Fibroblast of the conjunctiva (primary cell): ENCODE results near the gene B4GALT3.

Source experiments
- DNase-seq: peaks from one replicate; pipeline ENCODE4 v3.0.0-alpha.2; 2010; ENCODE audit warnings: low read depth

Gene B4GALT3

DNA sequence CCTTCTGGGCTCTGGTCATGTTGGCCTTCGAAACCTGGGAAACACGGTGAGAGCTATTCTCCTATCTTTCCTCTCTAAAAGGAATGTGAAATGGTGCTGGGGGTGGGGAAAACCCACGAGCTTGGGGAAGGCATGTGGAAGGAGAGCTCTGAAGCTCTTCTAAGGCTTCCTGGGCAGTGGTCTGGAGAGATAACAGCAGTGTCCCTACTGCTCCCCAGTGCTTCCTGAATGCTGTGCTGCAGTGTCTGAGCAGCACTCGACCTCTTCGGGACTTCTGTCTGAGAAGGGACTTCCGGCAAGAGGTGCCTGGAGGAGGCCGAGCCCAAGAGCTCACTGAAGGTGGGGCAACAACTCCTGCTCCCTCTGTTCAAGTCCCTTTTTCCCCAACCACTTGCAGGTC is 15.3 kb downstream of the B4GALT3 start:
- DNase-seq: no peak

DNA sequence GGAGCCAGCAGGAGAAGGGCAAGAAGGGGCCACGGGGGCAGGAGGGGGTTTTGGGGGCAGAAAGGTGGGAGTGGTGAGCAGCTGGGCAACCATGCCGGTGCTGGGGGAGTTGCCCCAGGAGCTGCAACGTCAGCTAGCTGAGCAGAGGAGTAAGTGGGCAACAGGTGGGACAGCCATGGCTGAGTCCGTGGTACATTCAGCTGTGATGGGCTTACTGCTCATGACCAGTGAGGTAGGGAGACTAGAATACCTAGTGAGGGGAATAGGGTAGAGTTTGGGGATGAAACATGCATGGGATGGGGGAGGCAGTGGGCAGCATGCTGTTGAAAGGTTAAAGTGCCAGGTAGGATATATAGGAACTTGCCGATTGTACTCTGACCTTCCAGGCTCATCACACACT is 15.7 kb downstream of the B4GALT3 start:
- DNase-seq: no peak

DNA sequence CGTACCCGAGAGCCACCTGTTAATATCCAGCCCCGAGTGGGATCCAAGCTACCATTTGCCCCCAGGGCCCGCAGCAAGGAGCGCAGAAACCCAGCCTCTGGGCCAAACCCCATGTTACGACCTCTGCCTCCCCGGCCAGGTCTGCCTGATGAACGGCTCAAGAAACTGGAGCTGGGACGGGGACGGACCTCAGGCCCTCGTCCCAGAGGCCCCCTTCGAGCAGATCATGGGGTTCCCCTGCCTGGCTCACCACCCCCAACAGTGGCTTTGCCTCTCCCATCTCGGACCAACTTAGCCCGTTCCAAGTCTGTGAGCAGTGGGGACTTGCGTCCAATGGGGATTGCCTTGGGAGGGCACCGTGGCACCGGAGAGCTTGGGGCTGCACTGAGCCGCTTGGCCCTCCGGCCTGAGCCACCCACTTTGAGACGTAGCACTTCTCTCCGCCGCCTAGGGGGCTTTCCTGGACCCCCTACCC is 16.6 kb downstream of the B4GALT3 start:
- DNase-seq: no peak

DNA sequence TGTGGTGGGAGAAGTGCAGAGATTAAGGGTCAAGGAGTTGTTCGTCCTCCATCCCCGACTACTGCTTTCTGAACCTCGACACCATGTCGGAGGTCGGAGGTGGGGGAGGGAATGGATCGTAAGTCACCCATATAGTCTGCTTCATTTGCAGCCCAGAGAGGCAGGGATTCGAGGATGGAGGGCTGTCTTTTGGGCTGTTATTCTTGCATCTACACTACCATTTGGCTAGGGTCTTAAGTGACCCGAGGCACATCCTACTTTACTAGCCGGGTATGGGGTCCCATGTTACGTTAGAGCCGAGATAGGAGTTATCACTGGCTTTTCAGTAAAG is 17.4 kb downstream of the B4GALT3 start:
- no peak for DNase-seq

DNA sequence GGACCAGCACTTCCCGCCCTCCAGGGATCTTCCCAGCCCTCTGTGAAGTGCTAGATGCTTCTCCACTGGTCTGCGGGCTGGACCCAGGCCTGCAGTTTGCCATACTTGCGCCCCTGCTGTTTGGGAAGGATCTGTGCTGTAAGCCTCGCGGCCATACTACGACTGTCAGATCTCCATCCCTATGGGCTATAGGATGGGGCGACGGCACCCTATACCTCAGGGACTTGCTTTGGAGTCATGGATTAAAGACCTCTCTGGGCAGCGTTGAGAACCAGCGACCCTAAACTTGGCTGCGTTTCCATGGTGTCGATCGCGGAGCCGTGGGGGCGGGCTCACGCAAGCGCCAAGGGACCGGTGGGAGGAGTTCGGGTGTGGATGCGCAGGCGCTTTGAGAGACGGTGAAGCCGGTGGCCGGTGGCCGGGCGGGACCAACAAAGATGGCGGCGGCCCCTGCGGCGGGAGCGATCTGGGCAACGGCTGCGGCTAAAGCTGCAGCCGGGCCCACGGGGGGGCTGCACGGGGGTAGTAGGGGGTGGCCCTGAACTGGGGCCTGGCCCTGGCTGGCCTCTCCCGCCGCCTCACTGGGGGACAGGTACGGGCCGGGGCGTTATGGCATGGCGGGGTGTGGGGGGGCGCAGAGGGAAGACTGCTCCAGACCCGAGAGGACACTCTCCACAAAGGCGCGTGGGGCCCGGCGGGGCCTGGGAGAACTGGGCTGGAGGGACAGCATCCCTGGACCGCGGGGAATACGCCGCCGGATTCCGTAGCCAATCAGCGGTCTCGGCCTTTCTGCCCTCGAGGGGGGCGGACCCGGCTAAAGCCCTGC is 18.0 kb downstream of the B4GALT3 start, which contains the start of gene USP21:
USP21 (plus strand) TSS at position 414 of the 826 bp plus-strand sequence. CDS start 1,141 bp downstream, outside the sequence.
- DNase-seq: peak; percentile 80

DNA sequence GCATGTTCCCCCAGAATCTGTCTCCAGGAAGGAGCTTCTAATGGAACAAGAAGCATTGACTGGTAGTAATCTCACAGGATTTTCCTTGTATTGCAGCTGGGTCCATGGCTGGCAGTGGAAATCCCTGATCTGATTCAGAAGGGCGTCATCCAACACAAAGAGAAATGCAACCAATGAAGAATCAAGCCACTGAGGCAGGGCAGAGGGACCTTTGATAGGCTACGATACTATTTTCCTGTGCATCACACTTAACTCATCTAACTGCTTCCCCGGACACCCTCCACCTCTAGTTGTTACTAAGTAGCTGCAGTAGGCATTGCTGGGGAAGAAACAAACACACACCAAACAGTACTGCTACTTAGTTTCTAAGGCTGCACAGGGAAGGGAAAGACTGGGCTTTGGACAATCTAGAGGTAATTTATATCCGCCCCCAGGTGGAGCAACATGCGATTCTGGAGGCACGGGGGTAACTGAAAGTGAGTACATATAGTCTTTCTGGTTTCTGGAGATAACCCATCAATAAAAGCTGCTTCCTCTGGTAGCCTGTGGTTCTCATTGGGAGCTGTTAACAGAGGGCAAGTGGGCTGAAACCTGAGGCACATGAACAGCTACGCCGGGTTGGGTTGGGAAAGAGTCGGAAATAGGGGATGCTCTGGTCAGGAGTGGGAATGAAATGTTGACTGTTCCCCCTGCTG is 18.8 kb downstream of the B4GALT3 start:
- DNase-seq: no peak

DNA sequence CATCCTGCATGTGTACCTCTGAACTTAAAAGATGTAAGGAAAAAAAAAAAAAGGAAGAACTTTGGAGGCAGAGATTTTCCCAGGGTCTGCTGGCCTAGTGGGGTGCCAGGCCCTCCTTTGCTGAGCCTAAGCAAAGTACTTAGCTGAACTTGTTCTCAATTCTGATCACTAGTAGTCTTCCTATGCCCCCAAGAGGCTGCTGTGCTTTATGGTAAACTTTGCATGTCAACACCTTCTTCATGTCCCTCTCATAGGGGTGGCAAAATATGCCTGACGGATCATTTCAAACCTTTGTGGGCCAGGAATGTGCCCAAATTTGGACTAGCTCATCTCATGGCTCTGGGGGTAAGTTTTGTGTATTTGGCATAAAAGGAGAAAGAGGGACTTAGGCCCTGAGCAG is 19.4 kb downstream of the B4GALT3 start:
- DNase-seq: no peak

DNA sequence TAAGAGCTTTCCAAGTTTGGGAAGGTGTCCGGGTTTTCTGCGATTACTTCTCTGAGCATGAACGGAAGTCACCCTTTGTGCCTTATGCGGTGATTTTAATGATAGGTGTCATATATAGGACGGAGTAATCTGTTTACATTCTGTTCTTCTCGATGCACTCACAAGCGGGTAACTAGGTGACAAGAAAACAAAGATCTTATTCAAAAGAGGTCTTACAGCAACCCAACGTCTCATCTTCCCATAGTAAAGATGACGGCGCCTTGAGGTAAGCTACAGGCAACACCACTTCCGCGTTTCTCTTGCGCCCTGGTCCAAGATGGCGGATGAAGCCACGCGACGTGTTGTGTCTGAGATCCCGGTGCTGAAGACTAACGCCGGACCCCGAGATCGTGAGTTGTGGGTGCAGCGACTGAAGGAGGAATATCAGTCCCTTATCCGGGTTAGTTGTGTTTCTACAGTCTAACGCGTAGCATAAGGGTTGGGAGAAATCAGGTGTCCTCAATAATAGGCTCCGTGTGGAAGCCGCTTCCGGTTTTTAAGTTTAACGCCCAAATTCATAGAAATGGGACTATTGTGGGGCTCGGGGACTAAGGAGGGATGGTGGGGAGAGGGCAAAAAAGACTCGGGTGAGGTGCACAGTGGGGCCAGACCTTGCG is 23.5 kb downstream of the B4GALT3 start, which contains the start of gene UFC1:
UFC1 (plus strand) TSS at position 297 of the 656 bp plus-strand sequence; CDS start at position 317, 20 bp downstream.
- DNase-seq: peak; percentile 89

DNA sequence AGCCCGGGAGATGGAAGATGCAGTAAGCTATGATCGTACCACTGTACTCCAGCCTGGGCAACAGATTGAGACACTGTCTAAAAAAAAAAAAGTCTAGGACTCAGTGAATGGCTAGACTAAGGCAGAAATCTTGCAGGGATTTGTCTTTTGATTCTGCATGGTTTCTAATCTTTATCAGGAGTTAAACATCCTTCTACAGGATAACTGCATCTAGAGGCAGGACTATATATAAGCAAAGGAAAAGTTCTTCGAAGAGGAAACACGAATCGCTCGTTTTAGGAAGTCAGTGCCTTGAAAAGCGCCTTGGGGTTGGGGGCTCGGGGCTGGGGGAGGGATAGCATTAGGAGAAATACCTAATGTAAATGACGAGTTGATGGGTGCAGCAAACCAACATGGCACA is 24.1 kb downstream of the B4GALT3 start:
- no peak for DNase-seq

DNA sequence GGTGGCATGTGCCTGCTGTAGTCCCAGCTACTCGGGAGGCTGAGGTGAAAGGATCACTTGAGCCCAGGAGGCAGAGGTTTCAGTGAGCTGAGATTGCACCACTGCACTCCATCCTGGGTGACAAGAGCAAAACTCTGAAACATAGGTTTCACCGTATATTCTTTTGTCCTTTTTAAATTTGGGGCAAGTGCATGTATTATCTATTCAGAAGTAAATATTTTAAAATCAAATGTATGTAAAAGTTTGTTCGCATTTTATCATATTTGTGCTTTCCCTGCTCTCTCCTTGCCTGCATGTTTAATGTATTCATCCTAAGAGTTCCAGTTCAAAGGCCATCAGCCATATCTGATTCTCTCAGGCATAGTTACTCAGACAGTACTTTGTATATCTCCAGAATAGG is 31.5 kb downstream of the B4GALT3 start:
- DNase-seq: no peak

DNA sequence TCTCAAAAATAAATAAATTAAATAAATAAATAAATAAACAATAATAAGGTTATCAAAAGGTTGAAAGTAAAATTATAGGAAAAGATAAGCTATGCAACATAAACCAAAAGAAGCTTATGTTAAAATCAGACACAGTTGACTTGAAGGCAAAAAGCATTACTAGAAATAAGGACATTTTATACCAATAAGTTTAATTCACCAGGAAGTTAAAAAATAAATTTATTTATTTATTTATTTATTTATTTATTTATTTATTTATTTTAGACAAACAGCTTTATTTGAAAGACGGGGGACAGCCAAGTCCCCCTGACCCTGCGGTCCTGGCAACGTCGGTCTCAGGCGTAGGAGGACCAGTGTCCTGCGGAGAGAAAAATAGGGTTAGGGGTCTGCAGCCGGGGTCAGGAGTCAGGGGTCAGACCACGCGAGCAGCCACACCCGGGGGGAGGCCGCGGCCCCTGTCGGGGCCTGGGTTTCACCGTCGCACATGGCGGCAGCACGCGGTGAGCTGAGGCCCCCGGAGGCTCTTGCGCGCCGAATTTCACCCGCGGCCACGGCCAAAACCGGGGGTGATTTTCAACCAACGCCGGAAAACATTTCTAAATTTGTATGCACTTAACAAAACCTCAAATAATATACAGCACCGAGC is 36.4 kb downstream of the B4GALT3 start:
- no peak for DNase-seq

DNA sequence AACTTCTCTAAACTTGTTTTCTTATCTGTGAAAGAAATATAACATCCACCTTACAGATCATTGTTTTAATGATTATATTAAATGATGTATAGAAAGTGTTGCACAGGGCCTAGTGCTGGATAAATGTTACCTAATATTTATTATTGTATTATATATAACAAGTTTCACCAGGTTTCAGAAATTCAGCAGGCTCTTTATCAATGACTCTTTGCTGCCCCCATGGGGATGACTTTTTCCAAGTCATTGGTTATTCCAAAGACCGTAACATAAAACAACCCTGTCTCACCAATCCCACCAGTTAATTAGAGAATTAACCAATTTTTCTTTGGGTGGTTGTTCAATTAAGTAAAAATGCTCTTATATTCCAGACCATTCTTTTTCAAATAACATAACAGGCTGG is 37.5 kb downstream of the B4GALT3 start:
- no peak for DNase-seq

DNA sequence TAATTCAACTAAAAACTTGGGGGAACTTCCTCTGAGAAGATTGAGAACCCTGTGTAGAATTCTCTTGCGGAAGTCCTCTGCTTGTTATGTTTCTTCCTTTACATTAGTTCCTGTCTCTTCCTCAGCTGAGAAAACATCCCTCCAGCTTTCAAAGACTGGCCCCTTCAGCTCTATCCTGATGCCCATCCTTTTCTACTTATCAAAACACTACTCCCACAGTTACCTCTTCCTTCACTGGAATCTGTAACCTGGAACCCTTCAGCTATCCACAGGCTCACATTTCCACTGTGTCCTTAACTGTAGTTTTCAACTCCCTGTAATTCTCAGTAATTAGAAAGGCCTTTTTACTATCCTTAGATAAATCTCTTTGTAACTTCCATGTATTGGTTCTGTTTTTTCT is 38.9 kb downstream of the B4GALT3 start:
- DNase-seq: no peak

DNA sequence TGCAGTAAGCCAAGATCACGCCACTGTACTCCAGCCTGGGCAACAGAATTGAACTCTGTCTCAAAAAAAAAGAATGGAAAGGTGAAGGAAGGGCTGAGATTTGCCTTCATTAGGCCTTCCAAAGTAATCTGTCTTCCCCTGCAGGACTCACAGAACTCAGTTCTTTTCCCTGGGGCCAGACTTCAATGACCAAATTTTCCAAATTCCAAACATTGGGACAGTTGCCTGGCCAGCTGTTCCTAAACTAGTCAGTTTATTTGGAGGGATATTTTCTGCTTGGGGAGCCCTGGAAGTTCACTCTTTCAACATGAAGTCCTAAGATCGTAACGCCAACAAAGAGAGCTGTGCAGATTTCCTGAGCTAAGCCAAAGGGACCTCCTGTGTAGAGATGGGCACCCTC is 39.4 kb downstream of the B4GALT3 start:
- no peak for DNase-seq

DNA sequence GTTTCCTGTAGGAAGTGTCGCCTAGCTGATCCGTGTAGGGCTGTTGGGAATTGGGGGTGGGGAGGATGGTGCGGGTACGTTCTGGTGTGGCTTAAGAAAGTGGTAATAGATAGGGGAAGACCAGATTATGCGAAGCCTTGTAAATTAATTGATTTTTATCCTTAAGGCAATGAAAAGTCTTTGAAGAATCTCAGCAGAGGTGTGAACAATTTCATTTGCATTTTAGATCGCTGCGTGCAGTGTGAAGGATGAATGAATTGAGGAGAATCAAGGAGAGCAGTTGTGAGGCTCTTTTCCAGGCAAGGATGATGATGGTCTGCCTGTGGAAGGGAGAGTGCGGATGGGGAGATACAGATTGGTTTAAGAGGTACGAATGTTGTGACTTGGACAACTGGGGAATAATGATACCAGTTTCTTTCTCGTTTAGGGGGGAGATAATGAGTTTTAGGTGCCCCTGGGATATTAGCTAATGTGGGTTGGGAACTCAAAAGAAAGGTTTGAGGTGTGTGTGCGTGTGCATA is 44.0 kb downstream of the B4GALT3 start:
- DNase-seq: no peak

DNA sequence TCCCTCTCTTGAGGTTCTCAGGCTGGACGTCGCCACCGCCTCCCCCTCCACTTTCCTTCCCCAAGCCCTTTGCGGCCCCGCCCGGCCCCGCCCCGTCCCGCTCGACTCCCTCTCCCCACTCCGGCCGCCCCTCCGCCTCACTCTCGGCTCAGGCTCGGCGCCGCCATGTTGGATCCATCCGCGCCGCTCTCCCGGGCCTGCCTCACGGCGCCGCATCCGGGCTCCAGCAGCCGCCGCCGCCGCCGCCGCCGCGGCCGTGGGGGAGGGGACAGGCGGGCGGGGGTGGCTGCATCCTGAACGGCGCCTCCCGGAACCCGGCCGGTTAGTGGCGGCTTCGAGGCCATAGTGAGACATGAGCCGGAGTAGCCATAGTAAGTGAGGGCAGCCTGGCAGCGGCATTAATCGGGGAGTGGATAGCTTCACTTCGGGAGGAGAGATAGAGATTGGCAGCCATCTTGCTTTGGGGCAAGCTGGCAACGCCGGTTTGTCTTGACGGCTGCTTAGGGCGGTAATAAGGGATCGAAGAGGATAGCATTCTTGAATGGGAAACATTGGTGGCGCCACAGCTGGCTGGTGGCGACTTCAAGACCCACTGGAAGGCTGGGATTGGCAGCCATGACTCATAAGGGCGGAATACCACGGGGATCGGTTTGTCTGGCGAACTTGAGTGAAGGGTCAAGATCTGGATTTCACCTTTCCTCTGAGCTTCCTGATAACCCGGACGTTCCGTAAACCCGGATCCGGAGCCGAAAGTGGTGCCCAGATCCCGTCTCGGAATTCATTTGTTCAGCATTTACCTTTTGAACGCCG is 44.7 kb downstream of the B4GALT3 start, which contains the start of gene DEDD:
DEDD (minus strand) TSS at position 258 of the 810 bp plus-strand sequence. CDS start 8,205 bp downstream, outside the sequence.
- DNase-seq: peak; percentile 95

DNA sequence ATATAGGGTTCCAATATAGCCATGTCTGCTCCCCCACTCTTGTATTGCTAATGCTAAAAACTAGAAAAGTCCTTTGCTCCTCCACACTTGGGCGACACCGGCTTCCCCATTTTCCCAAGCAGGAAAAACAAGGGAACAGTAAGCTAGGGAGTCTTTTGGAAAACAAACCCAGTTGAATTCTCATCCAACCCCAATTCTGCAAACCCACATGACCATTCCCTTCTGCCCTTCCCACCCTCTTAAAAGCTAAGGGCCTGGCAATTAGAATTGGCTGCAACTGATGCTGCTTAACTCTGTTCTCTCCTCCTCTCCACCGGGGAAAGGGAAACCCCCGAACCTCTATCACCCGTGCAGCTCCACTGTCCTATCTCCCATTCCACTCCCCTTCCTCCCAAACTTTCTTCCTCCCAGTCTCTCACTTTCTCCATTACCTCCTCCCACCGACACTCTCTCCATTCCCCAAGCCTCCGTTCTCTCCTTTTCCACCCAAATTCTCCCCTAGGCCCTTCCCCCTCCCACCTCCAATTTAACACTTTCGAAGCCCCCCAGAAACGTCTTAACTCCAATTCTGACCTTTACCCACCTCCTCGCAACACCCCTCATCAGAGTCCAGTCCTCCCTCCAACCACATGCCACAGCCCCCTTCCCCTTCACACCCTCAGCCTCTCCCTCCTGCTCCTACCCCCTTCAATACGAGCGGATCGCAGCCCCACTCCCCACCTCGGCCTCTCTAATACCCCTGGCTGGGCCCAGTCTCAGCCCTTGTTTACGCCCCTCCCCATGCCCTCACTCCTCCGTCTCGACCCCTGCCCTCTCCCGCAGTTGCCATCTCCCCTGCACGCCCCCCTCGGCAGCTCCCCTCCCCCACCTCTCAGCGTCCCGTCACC is 45.5 kb downstream of the B4GALT3 start:
- no peak for DNase-seq

DNA sequence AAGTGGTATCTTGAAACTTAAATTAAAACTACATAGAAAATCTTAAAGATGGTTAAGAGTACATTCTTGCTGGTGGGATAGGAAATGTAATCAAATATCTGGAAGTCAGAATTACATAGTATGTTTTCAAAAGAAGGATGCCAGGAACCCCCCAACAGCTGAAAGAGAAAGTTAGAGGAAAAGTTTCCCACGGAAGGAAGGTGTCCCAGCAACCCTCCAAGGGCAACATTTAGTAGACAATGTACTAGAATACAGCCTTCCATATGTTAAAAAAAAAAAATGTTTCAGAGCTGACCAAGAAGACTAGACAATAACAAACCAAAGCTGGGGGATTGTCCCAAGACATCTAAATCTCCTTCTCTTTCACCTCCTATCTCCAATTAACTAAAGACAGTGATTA is 47.0 kb downstream of the B4GALT3 start:
- no peak for DNase-seq

DNA sequence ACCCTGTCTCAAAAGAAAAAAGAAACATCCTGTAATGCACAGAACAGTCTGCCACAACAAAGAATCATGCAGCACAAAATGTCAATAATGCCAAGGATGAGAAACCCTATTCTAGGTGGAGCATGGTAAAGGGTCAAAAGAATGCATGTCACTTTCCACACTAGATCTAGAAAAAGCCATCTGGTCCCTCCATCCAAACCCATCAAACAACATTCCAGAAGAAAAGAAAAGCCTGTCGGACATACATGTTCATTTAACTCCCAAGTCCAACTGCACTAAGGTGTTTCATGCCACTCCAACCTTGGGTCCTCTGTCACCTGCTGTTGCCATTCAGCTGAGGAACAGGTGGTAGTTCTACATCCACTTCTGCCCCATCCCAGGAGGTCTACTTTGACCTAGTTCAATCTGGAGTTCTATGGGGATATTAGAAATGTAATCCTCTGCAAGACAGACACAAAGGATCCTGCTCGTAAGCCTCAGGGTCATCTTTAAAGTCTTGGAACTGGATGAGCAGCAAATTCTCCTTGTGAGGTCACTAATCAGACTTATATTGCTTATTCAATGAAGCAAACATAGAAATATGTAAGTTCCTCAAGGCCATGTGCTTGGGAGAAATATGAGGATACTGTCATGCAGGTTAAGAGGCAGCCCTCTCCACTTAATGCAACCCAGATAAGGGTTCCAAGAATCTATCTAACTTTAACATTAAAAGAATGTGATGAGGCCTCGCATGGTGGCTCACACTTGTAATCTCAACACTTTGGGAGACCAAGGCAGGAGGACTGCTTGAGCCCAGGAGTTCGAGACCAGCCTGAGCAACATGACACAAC is 48.5 kb downstream of the B4GALT3 start:
- no peak for DNase-seq
